Putamen (tissue), 1 donor: ENCODE data around the gene EIF4B.
"Not testable (repeated sequence)": the region's sequence is repeated elsewhere in the genome, so short reads cannot be mapped to it uniquely, and the experiment has no call there.

Source experiments
- DNase-seq: peaks from one replicate; pipeline ENCODE4 v3.0.0-alpha.2; 2016; ENCODE audit warnings: low spot score

EIF4B gene

GRCh38 chr12:53005986-53006809 lies at the start of gene EIF4B:
Gene EIF4B (plus strand): TSS chr12:53006456. CDS start chr12:53006484, 28 bp downstream.
- peak; percentile 99 for DNase-seq

GRCh38 chr12:52956987-52957386 lies 49.3 kb upstream of the EIF4B start:
- DNase-seq = no peak

GRCh38 chr12:52964556-52965336 lies 41.5 kb upstream of the EIF4B start:
- no peak for DNase-seq

GRCh38 chr12:52965337-52965731 lies 40.9 kb upstream of the EIF4B start:
- no peak for DNase-seq

- no peak for DNase-seq
Measured at GRCh38 chr12:52969166-52969795, 37.0 kb upstream of the EIF4B start.

- no peak for DNase-seq
Measured at GRCh38 chr12:52969828-52970569, 36.3 kb upstream of the EIF4B start.

GRCh38 chr12:52971679-52972329 lies 34.5 kb upstream of the EIF4B start:
- DNase-seq = no peak

- no peak for DNase-seq
Measured at GRCh38 chr12:52975204-52975603, 31.1 kb upstream of the EIF4B start.

- DNase-seq = peak; percentile 15
Measured at GRCh38 chr12:52975820-52976573, 30.3 kb upstream of the EIF4B start.

GRCh38 chr12:52976574-52977071 lies 29.6 kb upstream of the EIF4B start:
- DNase-seq = no peak

- no peak for DNase-seq
Measured at GRCh38 chr12:52977170-52977569, 29.1 kb upstream of the EIF4B start.

GRCh38 chr12:52980096-52980649 lies 26.1 kb upstream of the EIF4B start:
- DNase-seq = no peak

- peak; percentile 85 for DNase-seq
Measured at GRCh38 chr12:52980650-52981423, 25.4 kb upstream of the EIF4B start.

GRCh38 chr12:52984136-52984535 lies 22.1 kb upstream of the EIF4B start:
- no peak for DNase-seq

- no peak for DNase-seq
Measured at GRCh38 chr12:52988898-52989297, 17.4 kb upstream of the EIF4B start.

- DNase-seq = no peak
Measured at GRCh38 chr12:52990206-52990605, 16.1 kb upstream of the EIF4B start.

- DNase-seq = not testable (repeated sequence)
Measured at GRCh38 chr12:52992240-52992639, 14.0 kb upstream of the EIF4B start.

- no peak for DNase-seq
Measured at GRCh38 chr12:52992699-52993557, 13.3 kb upstream of the EIF4B start.

GRCh38 chr12:52993558-52993869 lies 12.7 kb upstream of the EIF4B start:
- no peak for DNase-seq
